Measurements from ENCODE around the gene ALCAM. TPM values are rescaled to one million over a fixed set of nuclear protein-coding genes. Genes with fewer than 3 reads are reported as not detected.

Gene ALCAM
- polyA plus RNA-seq, 1 of the 3 experiments (the other 2 are of a cell fraction): 58.3 TPM

DNA sequence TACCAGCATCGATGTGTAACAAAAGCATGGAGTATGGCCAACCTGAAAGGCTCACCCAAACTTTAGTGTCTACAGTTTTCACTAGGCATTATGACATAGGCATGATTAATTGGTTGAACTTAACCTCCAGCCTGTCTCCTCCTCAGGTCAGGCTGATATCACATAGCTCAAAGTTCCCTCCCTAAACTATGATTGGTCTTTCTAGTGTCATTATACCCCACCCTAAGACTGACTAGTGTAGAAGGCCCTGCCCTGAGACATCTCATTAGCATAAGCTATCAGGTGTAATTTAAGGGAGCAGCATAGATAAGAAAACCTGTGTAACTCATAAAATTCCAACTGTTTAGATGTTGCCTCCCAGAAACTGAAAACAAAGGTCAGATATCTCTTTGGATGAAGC is 195.2 kb downstream of the ALCAM start (continued):
- TF ChIP-seq ZBTB33 (IDR thresholded peaks at IDR 0.05; ENCODE audit: borderline replicate concordance, low read depth): no peak
- no peak for TF ChIP-seq NFIC (IDR thresholded peaks at IDR 0.05; ENCODE audit: borderline replicate concordance)

DNA sequence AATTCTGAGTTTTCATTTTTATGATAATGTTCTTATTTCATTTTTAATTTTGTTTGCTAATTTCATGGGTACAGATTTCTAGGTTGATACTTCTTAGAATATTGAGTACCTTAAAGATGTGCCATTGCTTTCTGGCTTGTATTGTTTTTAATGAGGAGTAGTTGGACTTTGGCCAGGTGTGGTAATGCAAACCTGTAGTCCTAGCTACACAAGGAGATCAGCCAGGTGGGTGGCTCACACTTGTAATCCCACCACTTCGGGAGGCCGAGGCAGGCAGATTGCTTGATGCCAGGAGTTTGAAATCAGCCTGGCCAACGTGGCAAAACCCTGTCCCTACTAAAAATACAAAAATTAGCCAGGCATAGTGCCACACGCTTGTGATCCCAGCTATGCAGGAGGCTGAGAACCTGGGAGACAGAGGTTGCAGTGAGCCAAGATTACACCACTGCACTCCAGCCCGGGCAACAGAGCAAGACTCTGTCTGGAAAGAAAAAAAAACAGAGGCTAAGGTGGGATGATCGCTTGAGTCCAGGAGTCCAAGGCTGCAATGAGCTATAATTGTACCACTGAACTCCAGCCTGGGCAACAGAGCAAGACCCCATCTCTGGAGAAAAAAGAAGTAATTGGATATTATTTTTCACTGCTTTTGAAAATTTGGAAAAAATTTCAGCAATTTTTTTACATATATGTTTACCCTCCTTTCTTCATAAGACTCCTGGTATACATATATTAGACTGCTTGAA is 198.0 kb downstream of the ALCAM start:
- no peak for DNase-seq
- CTCF ChIA-PET: no interaction called here
- POLR2A ChIA-PET: no interaction called here
- Histone ChIP-seq H3K9ac (no peak overlapping the region), H2AFZ (ENCODE audit: low read depth) (no peak overlapping the region), H3F3A (replicated peaks; ENCODE audit: insufficient read depth) (peaks cover 20% of the 10 kb centered on the region), H3K9me3 (no peaks in the 10 kb centered on the region), H4K20me1 (ENCODE audit: insufficient read depth) (no peaks in the 10 kb centered on the region), H3K9me2 (no peaks in the 10 kb centered on the region), H3K79me2 (ENCODE audit: insufficient read depth) (no peaks in the 10 kb centered on the region), H3K4me3 (ENCODE audit: low read depth in 2 of 2, low read length in 1 of 2) (no peak overlapping the region), H3K27me3 (ENCODE audit: insufficient read depth) (no peaks in the 10 kb centered on the region), H3K27ac (ENCODE audit: low read depth in 2 of 2, low read length in 1 of 2) (no peak overlapping the region), H3K36me3 (replicated peaks in 1 of 2; ENCODE audit: control insufficient read depth in 1 of 2, insufficient read depth in 2 of 2, low read length in 1 of 2) (peaks cover 27 to 71% of the 10 kb centered on the region in 2 experiments), H3K4me1 (ENCODE audit: control insufficient read depth in 1 of 2, insufficient read depth in 2 of 2, low read depth in 1 of 2, low read length in 1 of 2) (no peaks in the 10 kb centered on the region), H3K4me2 (no peak overlapping the region)
- WGBS (ENCODE audit: low lambda C conversion rate): 95% methylated on average over 6 of the region's 6 CpGs
- TF ChIP-seq GABPA (IDR thresholded peaks at IDR 0.05; ENCODE audit: low read depth): no peak
- no peak for TF ChIP-seq TEAD4 (IDR thresholded peaks at IDR 0.05; ENCODE audit: borderline replicate concordance, insufficient read depth)
- TF ChIP-seq SMC3 (IDR thresholded peaks at IDR 0.05; ENCODE audit: low read depth, low read length): no peak
- TF ChIP-seq RFX5 (IDR thresholded peaks at IDR 0.05; ENCODE audit: low read length): no peak
- TF ChIP-seq RCOR1 (IDR thresholded peaks at IDR 0.05; ENCODE audit: low read length): no peak
- TF ChIP-seq ZBTB33 (IDR thresholded peaks at IDR 0.05; ENCODE audit: borderline replicate concordance, low read depth): no peak
- TF ChIP-seq FOXM1 (IDR thresholded peaks at IDR 0.05; ENCODE audit: low read depth): no peak
- TF ChIP-seq FOSL2 (IDR thresholded peaks at IDR 0.05; ENCODE audit: borderline replicate concordance, low read depth): no peak
- no peak for TF ChIP-seq YY1 (IDR thresholded peaks at IDR 0.05; ENCODE audit: low read depth)
- no peak for TF ChIP-seq SIN3A (IDR thresholded peaks at IDR 0.05; ENCODE audit: borderline replicate concordance, low read depth, low read length)
- TF ChIP-seq GATA2 (CRISPR knock-in tag; IDR thresholded peaks at IDR 0.05): no peak
- TF ChIP-seq RXRA (IDR thresholded peaks at IDR 0.05; ENCODE audit: borderline replicate concordance, low read depth): no peak
- TF ChIP-seq ELF1 (IDR thresholded peaks at IDR 0.05): no peak
- no peak for TF ChIP-seq IRF3 (IDR thresholded peaks at IDR 0.05; ENCODE audit: low read depth, low read length)
- TF ChIP-seq, protein P1, sequence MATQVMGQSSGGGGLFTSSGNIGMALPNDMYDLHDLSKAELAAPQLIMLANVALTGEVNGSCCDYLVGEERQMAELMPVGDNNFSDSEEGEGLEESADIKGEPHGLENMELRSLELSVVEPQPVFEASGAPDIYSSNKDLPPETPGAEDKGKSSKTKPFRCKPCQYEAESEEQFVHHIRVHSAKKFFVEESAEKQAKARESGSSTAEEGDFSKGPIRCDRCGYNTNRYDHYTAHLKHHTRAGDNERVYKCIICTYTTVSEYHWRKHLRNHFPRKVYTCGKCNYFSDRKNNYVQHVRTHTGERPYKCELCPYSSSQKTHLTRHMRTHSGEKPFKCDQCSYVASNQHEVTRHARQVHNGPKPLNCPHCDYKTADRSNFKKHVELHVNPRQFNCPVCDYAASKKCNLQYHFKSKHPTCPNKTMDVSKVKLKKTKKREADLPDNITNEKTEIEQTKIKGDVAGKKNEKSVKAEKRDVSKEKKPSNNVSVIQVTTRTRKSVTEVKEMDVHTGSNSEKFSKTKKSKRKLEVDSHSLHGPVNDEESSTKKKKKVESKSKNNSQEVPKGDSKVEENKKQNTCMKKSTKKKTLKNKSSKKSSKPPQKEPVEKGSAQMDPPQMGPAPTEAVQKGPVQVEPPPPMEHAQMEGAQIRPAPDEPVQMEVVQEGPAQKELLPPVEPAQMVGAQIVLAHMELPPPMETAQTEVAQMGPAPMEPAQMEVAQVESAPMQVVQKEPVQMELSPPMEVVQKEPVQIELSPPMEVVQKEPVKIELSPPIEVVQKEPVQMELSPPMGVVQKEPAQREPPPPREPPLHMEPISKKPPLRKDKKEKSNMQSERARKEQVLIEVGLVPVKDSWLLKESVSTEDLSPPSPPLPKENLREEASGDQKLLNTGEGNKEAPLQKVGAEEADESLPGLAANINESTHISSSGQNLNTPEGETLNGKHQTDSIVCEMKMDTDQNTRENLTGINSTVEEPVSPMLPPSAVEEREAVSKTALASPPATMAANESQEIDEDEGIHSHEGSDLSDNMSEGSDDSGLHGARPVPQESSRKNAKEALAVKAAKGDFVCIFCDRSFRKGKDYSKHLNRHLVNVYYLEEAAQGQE (IDR thresholded peaks at IDR 0.05; ENCODE audit: low read depth, low read length): no peak
- TF ChIP-seq, protein P2, sequence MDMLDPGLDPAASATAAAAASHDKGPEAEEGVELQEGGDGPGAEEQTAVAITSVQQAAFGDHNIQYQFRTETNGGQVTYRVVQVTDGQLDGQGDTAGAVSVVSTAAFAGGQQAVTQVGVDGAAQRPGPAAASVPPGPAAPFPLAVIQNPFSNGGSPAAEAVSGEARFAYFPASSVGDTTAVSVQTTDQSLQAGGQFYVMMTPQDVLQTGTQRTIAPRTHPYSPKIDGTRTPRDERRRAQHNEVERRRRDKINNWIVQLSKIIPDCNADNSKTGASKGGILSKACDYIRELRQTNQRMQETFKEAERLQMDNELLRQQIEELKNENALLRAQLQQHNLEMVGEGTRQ (IDR thresholded peaks at IDR 0.05; ENCODE audit: borderline replicate concordance, low read depth, low read length): no peak

Data from SK-N-SH (cell line).